PC-9 (cell line): ENCODE data around the gene DRD2. TPM values are rescaled to one million over a fixed set of nuclear protein-coding genes. Genes with fewer than 3 reads are reported as not detected.

ENCODE experiments used
- BruUV-seq: library from RNA; stranded (reverse); fragments of 400-500 nt; replicated peaks from 2 replicates; lab custom pipeline; 2021; lab: Mats Ljungman, UMichigan
- CTCF ChIA-PET: fragments of 300-600 bp; sonication (Branson Sonifier 250); formaldehyde crosslinking; loops from one replicate; lab custom pipeline; 2022; ENCODE audit warnings: antibody characterized with exemption; lab: Charles Lee
- POLR2A ChIA-PET: fragments of 300-600 bp; sonication (Branson Sonifier 250); formaldehyde crosslinking; loops from one replicate; lab custom pipeline; 2022; ENCODE audit warnings: antibody characterized with exemption; ENCODE audit not compliant: unreplicated experiment; lab: Charles Lee
- DNase-seq, 2 experiments: peaks; one replicate each; pipeline versions ENCODE4 v3.0.0 to v3.0.0-alpha.2; 2015 to 2022; ENCODE audit warnings: mixed read lengths in 1 of 2
- H2AFZ ChIP-seq: fragments of 200-600 bp; sonication (generic); 2 replicates; pipeline ENCODE4 v1.8.1; 2017; ENCODE audit warnings: antibody characterized with exemption
- H3F3A ChIP-seq: fragments of 200-600 bp; sonication (generic); 2 replicates; pipeline ENCODE4 v1.8.1; 2017; ENCODE audit warnings: antibody characterized with exemption, mild to moderate bottlenecking, low read depth; ENCODE audit not compliant: insufficient read depth
- H3K27ac ChIP-seq: fragments of 200-600 bp; sonication (generic); 2 replicates; pipeline ENCODE4 v1.6.1; 2016; ENCODE audit warnings: mixed run types
- H3K27me3 ChIP-seq: fragments of 200-600 bp; sonication (generic); 2 replicates; pipeline ENCODE4 v1.6.1; 2016; ENCODE audit warnings: low read depth, mixed run types; ENCODE audit not compliant: insufficient read depth
- H3K36me3 ChIP-seq: fragments of 200-600 bp; sonication (generic); 2 replicates; pipeline ENCODE4 v1.6.1; 2016; ENCODE audit warnings: low read depth, mixed run types
- H3K4me1 ChIP-seq: fragments of 200-600 bp; sonication (generic); replicated peaks from 2 replicates; pipeline ENCODE4 v1.6.1; 2016; ENCODE audit warnings: mixed run types; ENCODE audit not compliant: insufficient read depth
- H3K4me2 ChIP-seq: fragments of 200-600 bp; sonication (generic); 2 replicates; pipeline ENCODE4 v1.6.1; 2017; ENCODE audit warnings: mixed run types
- H3K4me3 ChIP-seq: fragments of 200-600 bp; sonication (generic); 2 replicates; pipeline ENCODE4 v1.6.1; 2016; ENCODE audit warnings: mixed run types
- H3K79me2 ChIP-seq: fragments of 200-600 bp; sonication (generic); 2 replicates; pipeline ENCODE4 v1.6.1; 2017; ENCODE audit warnings: low read depth, mixed run types
- H3K9me2 ChIP-seq: fragments of 200-600 bp; sonication (generic); 2 replicates; pipeline ENCODE4 v1.8.1; 2017; ENCODE audit warnings: mild to moderate bottlenecking; ENCODE audit not compliant: insufficient read depth
- H3K9me3 ChIP-seq: fragments of 200-600 bp; sonication (generic); 2 replicates; pipeline ENCODE4 v1.8.1; 2016; ENCODE audit warnings: low read depth; ENCODE audit not compliant: insufficient read depth
- H4K20me1 ChIP-seq: fragments of 200-600 bp; sonication (generic); 2 replicates; pipeline ENCODE4 v1.8.1; 2017; ENCODE audit not compliant: insufficient read depth
- EZH2 ChIP-seq: fragments of 200-600 bp; sonication (generic); IDR thresholded peaks from 2 replicates; pipeline ENCODE4 v1.8.0; 2017; ENCODE audit warnings: antibody characterized with exemption, low read depth
- intact Hi-C: fragments of 100-400 bp; cut with micrococcal nuclease; formaldehyde crosslinking; loops from one replicate; pipeline ENCODE4 v1.10.0; 2022; ENCODE audit not compliant: unreplicated experiment
- total RNA-seq: library from RNA; stranded (reverse); gene quantifications from 2 replicates; pipeline ENCODE4 v1.2.3, GENCODE V29; 2021
- TF ChIP-seq, protein P1 (sequence below): fragments of 200-600 bp; sonication (generic); conservative IDR thresholded peaks from 2 replicates; pipeline ENCODE4 v1.6.1; 2017; ENCODE audit warnings: mixed run types, antibody characterized with exemption, mild to moderate bottlenecking, moderate library complexity

DRD2 gene
- total RNA-seq, 1 experiment from 2014 or later, result not detected

DNA sequence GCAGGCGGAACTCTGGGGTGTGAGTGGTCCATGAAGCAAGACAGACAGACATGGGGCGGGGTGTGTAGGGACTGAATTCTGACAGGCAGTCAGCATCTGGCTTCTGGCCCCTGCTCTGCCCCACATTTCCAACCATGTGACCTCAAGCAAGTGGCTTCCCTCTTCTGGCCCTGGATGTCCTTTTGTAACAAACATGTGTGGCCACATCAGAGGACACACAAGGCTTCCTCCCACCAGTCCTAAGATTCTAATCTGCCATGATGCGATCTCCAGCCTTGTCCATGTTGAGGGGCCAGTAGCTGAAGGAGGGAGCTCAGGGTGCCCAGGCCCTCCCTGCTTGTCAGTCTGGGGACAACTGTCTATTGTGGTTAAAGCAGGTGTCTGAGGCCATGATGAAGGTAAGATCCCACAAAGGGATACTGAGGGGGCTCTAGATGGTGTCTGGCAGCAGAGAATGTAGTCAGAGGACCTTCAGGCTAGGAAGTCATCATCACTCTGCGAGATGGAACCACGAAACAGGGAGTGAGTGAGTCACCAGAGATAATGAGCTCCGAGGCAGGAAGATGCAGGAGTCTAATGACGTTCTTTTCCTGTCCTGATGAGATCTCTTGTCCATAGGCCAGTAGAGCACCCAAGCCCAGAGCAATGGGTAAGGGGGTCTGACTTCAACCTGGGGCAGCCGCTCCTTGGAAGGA lies 27.4 kb downstream of the DRD2 start:
- no peaks in the 10 kb centered on the region for H3F3A ChIP-seq
- H3K4me1 ChIP-seq, result no peaks in the 10 kb centered on the region
- no peak for DNase-seq
- no peak overlapping the region for H3K4me2 ChIP-seq
- BruUV-seq, result no TSS peak
- intact Hi-C loops, result no loop called here
- no peaks in the 10 kb centered on the region for H3K9me2 ChIP-seq
- no peaks in the 10 kb centered on the region for H3K36me3 ChIP-seq
- no peak overlapping the region for H3K4me3 ChIP-seq
- no peaks in the 10 kb centered on the region for H3K79me2 ChIP-seq
- H2AFZ ChIP-seq, result no peak overlapping the region
- POLR2A ChIA-PET, result no interaction called here
- peaks cover 90% of the 10 kb centered on the region for H3K27me3 ChIP-seq
- H3K27ac ChIP-seq, result no peak overlapping the region
- CTCF ChIA-PET, result no interaction called here
- no peaks in the 10 kb centered on the region for H4K20me1 ChIP-seq
- no peaks in the 10 kb centered on the region for H3K9me3 ChIP-seq
- TF ChIP-seq, protein P1, sequence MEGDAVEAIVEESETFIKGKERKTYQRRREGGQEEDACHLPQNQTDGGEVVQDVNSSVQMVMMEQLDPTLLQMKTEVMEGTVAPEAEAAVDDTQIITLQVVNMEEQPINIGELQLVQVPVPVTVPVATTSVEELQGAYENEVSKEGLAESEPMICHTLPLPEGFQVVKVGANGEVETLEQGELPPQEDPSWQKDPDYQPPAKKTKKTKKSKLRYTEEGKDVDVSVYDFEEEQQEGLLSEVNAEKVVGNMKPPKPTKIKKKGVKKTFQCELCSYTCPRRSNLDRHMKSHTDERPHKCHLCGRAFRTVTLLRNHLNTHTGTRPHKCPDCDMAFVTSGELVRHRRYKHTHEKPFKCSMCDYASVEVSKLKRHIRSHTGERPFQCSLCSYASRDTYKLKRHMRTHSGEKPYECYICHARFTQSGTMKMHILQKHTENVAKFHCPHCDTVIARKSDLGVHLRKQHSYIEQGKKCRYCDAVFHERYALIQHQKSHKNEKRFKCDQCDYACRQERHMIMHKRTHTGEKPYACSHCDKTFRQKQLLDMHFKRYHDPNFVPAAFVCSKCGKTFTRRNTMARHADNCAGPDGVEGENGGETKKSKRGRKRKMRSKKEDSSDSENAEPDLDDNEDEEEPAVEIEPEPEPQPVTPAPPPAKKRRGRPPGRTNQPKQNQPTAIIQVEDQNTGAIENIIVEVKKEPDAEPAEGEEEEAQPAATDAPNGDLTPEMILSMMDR, result no peak
- TF ChIP-seq EZH2, result no peak

DNA sequence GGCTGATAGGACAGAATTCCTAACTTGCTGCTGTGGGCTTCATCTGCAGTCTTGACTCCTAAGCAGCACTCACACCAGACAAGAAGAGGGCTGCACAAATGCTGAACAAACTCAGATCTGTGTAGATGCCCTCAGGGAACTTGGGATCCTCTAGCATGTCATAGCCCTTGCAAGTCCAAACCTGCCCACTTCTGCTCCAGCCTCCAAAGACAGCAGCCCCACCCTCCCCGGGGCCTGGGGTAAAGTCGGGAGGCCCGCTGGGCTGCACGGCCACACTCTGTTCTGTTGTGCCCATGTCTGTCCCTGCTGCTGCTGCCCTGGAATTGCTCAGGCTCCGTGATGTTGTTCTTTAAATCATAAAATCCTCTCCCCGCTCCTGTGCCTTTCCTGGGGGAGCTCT lies 28.3 kb downstream of the DRD2 start:
- no peaks in the 10 kb centered on the region for H3K9me2 ChIP-seq
- H3K4me1 ChIP-seq, result no peaks in the 10 kb centered on the region
- BruUV-seq, result no TSS peak
- H3K27me3 ChIP-seq, result peaks cover 95% of the 10 kb centered on the region
- H3K9me3 ChIP-seq, result no peaks in the 10 kb centered on the region
- no peaks in the 10 kb centered on the region for H3K79me2 ChIP-seq
- no peak for TF ChIP-seq EZH2
- TF ChIP-seq, protein P1, result no peak
- intact Hi-C loops, result no loop called here
- H4K20me1 ChIP-seq, result no peaks in the 10 kb centered on the region
- peak in 1 of 2 experiments; percentile 30 for DNase-seq
- H3K36me3 ChIP-seq, result no peaks in the 10 kb centered on the region
- H3K4me2 ChIP-seq, result no peak overlapping the region
- no peak overlapping the region for H2AFZ ChIP-seq
- H3K27ac ChIP-seq, result no peak overlapping the region
- POLR2A ChIA-PET, result no interaction called here
- no peaks in the 10 kb centered on the region for H3F3A ChIP-seq
- CTCF ChIA-PET, result no interaction called here
- no peak overlapping the region for H3K4me3 ChIP-seq

DNA sequence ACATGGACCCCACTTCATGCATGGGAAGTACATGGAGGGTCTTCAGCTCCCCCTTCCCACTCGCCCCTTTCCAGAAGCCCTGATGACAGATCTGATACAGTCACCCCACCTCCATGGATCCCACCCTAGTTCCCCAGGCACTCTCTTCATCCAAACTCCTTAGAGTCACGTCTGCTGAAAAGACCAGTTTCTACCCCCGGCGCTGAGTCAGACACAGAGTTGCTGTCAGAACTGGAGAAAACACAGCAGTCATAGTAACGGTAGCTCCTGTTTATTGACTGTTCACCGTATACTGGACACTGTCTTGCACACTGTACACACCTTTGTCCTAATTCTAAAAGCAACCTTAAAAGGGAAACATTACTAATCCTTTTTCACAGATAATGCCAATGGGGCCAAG lies 29.1 kb downstream of the DRD2 start:
- TF ChIP-seq, protein P1, result no peak
- no peak for TF ChIP-seq EZH2
- no peak overlapping the region for H2AFZ ChIP-seq
- H3K4me1 ChIP-seq, result no peaks in the 10 kb centered on the region
- ChIA-PET CTCF (no interaction called here), POLR2A (no interaction called here)
- H3K27me3 ChIP-seq, result peaks cover 98% of the 10 kb centered on the region
- no peak for DNase-seq
- H3K9me3 ChIP-seq, result no peaks in the 10 kb centered on the region
- no peaks in the 10 kb centered on the region for H3K9me2 ChIP-seq
- intact Hi-C loops, result no loop called here
- no peak overlapping the region for H3K4me3 ChIP-seq
- no TSS peak for BruUV-seq
- no peaks in the 10 kb centered on the region for H3K36me3 ChIP-seq
- no peaks in the 10 kb centered on the region for H4K20me1 ChIP-seq
- H3K4me2 ChIP-seq, result no peak overlapping the region
- no peak overlapping the region for H3K27ac ChIP-seq
- no peaks in the 10 kb centered on the region for H3K79me2 ChIP-seq
- H3F3A ChIP-seq, result no peaks in the 10 kb centered on the region
